Brain pericyte (primary cell): ENCODE measurements around the gene NR2F2.

Source experiments
- DNase-seq: peaks from one replicate; pipeline ENCODE4 v3.0.0-alpha.2; 2012; ENCODE audit warnings: low read depth, low spot score

Gene NR2F2

DNA sequence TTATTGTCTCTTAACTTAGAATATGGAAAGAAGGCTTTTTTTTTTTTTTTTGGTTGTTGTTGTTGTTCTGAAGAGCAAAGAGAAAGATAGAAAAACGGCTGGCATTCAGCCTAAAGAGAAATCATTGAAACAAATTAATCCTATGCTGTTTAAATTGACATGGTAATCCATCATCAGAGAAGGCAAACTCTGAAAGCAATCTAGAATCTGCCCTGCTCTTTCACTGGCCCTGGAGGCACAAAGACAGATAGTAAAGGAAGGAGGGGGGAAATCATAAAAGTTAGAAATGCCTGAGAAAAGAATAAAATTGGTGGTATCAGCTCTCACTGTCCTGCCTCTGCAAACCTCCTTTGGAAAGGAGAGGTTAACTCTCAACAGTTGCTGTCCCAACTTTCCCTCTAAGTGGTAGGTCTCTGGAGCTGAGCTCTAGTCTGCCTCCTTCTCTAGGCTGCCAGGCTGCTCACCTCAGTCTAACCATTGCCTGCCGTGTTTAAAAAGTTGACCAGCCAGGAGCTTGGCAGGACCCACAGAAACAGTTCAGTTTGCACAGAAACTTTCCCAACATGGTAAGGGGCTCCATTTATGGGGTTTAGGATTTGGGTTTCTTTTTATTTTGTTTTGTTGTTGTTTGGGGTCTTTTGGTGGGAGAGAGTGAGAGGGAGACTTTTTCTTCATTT lies 13.4 kb upstream of the NR2F2 start:
- DNase-seq = no peak

DNA sequence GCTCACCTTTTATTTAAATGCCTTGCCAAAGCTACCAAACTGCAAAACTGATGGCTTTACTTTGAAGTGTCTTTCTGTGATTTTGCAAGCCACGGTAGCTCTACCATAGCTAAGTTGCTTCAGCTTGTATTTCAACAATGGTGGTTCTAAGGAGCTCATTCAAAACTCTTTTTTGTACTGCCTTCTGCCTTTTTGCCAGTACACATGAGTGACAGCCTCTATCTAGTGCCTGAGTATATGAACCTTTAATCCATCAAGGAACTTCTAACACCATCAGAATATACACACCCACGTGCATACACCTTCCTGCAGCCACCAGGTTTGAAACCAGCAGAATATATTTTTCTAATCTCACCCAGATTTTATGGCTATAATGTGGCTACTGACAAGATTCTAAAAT lies 10.4 kb upstream of the NR2F2 start:
- no peak for DNase-seq

DNA sequence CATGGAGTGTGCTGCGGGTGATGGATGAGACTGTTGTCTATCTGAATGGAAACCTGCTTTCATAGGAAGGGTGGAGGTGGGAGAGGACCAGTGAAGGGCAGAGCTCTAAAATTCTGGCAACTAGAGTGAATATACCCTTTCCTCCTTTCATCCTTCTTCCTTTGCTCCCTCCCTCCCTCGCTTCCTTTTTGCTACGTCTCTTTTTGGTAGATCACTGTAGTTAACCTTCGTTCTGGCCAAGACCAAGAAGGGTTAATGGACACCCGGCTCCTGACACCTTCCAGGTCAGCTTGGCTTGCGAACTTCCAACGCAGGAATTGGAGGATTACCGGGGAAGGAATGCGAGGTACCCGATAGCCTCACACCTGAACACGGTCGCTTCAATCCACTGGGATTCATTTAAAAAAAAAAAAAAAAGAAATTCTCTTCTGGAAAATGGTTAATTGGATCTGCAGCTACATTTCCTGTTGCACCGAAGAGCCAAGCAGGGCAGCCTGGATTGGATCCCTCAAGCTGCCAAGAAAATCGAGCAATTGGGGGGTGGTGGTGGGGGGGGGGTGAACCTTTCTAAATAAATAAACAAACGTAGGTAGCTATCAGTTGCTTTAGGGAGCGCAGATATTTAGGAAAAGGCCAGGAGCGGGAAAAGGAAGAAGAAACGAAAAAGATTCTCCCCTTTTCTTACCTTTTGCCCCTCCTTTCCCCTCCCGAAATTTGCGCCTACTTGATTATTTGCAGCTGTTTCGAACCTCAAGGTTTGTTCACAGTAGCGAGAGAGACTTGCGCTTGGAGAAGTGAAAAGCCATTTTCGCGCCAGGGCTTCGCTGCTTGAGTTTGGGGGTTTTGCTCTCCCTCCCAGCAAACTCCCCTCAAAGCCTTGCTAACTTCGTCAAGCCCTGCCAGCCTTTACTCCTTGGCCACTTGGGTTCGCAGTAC lies 9.5 kb upstream of the NR2F2 start:
- no peak for DNase-seq

DNA sequence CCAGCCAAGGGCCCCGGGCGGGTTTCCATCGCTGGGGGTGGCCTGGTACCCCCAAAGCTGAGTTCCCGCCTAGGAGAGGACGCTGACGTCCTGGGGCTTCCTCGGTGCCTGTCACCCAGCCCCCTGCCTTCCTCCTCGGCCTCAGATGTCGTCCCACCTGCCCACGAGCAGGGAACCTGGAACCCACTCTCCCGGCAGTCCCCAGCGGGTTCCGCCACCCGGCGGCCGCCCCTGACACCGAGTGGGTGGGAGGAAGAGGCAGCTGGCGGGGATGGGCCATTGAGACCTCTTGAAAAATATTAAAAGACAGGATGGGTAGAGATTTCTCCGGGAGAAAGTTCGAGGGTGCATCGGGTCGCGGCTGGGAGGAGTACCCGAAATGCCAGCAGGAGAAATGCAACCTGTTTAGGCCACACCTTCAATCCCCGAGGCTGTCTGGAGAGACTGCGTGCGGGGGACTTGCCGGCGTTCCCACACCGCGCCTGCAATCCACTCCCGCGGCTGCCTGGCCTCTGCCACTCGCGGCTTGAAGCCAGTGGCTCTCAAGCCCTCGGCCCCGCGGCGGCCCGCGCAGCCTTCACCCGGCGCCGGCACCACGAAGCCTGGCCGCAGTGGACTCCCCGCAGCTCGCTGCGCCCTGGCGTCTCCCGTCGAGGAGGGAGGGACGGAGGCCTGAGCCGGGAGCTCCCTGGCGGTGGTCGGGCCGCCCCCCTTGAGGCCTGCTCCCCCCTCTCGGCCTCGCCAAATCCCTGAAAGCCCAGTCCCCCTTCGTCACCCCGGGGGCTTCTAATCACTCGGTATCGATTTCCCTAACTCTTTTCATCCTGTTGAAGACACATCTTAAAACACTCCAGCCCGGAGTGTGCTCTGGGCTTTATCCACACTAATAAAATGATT lies 8.6 kb upstream of the NR2F2 start:
- no peak for DNase-seq

DNA sequence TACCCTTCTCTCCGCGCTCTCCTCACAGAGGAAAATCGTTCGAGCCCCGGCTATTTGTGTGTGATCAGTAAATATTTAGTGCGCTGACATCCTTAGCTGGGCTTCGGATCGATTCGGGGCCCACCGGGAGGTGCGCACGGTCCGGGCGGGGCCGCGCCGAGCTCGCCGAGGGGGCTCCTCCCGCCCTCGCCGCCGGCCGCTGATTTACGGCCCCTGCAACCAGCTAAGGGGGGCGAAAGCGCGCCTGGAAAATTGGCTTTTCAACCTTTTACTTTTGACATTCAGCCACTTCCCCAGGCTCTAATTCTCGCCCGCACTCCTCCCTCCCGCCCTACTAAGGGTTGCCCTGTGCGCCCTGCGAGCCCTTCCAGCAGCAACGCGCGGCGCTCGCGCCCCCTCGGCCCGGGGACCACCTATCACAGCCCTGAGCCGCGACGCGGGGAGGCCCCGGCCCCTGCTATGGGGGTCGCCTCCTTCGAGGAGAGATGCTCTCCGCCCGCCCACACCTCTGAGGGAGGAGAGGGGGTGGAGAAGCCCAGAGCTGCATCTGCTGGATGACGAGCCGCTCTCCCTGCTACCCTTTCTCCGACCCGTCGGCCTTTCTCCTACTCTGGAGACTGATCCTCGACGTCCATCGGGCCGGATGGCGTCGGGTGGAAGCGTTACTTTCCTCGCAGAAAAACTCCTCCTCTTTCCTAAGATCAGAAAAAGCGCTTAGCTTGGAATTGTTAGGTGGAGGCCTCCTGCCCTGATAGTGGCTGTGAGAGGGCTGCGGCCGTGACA lies 7.8 kb upstream of the NR2F2 start:
- DNase-seq = no peak

DNA sequence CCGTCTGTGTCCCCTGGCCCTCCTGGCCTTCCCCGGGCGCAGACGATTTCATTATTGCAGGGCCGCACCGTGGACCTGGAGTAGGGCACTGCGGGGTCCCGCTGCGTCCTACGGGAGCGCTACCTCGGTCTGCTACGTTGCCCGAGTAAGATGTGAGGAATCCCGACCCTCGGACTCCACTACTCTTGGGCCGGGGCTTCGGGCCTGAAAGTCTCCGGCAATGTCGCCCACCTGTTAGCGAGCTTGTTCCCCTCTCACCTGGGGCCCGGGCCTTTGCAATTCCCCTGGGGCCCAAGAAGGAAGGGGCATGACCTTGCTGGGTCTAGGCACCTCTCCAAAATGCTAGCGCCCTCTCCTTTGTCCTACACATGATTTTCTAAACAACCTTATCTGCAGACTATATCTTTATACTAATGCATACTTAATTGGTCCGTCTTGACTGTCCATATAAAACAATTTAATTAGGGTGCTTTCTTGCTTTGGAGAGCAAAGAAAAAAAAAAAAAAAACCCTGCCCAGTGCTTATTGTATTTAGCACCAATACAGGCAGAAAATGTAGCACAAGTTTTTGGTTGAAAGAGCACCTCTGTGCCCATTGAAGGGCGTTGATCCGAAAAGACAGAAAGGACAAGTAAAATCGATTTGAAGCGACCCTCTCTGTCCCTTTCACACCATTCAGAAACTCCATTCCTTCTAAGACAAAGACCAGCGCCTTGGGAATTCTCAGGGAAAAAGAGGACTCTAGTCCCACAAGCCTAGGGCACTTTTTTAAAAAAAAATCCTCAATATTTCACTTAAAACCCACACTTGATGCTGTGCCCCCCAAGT lies 7.0 kb upstream of the NR2F2 start:
- no peak for DNase-seq

DNA sequence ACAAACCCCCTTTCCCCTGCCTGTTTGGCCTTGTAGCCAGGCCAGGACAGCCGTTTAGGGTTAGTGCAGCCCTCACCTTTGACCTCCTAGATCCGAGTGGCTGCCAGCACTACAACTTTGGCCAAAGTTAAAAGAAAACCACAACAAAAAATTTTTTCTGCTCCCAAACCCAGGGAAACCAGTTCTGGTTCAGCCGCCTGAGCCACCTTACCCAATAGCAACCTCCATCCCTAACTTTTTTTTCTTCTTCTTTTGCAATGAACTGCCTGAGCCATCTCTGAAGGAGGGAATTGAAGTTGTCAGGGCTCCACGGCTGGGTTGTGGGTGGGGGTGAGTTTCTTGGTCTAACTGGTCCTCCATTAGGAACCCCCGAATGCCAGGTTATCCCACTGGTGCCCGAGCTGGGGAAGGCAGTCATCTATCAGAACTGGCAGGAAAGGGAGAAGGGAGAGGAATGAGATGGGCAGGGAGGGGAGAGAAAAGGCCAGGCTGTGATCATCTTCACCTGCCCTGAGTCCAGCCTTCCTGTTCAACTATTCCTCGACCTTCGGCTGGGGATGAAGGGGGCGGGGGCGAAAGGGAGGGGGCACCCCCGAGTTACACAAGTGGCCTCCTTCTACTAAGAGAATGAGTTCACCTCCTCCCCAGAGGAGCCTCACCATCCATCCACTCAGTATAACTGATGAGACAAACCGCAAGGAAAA lies 6.2 kb upstream of the NR2F2 start:
- DNase-seq = no peak

DNA sequence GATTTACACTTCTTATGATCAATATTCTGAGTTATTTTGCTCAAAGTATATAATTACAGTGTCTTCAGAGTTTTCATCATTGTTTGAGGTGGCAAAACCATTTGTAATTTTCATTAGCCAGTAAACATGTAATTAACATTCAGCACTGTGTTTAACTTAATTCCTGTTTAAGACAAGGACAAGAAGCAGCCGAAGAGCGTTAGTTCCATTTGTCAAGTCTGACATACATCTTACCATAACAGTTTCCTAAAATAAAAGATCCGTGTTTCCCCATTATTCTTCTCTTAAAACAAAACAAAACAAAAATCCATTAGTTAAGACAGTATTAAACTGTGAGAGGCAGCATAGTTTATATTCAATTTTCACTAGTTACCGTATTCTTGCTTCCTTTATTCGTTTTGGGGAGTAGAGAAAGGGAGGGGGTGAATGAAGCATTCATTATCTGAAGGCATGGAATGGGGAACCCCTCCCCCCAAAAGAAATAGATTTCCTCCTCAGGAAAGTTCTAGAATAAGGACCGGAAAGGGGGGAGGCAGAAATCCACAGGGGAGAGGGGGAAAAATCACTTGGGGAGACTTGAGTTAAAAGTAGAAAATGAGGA lies 5.5 kb upstream of the NR2F2 start:
- DNase-seq = no peak

DNA sequence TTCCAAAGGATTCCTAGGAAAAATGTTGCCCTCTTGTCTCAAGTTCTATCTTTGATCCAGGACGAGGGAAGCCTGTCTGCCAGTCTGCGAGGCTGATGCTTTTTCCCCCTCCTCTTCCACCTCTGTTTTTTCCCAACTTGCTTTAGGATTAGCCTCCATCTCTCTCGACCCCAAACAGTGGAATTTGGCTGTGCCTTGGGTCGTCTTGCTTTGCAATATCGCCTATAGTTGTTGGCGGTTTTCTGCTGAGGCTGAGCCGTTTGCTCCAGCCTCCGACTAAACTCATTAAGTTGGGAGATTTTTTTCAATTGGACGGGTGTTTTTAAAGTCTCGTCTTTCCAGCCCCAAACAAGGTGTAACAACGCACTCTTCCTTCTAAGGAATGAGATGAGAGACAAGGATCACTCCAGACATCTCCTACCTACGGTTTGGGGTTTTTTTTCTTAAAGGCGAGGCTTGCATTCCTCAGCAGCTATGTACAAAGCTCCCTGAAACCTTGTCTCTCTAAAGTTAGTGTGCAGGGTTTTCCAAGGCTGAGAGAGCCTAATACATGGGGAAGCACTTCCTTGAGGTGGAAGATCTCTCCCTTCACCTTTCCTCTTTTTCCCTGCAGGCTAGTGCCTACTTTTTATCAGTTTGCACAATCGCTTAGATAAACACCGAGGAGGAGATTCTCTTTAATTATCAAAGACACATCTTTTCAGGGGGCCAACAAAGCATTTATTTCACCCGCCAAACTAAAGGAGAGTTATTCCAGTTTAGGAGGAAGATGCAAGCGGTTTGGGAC lies 4.8 kb upstream of the NR2F2 start:
- no peak for DNase-seq

DNA sequence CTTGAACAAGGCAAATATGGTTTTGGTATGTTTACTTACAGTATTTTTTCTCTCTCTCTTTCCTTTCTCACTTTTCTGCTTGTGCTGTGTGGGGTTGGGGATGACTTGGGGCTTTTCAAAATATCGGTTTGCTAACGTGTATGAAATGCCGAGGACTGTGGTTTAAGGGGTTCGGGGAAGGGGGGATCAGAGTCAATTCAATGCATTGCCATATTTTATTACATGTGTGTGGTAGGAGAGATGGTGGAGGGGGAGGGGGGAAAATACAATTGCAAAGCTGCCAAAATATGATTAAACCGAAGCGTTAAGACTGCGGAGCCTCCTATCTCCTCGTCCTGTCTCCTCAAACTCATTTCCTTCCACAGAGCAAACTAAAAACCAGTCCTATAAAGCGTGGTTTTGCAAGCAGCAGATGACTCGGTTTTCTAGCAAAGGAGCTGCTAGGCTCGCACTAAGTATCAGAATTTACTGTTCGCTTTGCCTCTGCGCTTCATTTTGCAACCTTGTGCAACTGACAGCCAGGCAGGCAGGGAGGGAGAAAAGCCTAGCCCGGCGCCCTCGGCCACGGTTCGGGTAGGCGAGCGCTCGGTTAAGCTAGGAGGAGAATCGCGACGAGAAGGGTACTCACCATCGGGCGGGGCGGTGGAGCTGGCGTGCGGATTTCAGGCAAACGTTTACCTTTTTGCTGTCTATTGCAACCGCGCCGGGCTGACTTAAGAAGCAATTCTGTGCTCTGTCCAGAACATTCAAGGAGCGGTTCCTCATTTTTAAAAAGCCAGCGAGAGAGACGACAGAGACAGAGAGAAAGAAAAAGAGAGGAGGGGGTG lies 4.0 kb upstream of the NR2F2 start:
- DNase-seq = no peak

DNA sequence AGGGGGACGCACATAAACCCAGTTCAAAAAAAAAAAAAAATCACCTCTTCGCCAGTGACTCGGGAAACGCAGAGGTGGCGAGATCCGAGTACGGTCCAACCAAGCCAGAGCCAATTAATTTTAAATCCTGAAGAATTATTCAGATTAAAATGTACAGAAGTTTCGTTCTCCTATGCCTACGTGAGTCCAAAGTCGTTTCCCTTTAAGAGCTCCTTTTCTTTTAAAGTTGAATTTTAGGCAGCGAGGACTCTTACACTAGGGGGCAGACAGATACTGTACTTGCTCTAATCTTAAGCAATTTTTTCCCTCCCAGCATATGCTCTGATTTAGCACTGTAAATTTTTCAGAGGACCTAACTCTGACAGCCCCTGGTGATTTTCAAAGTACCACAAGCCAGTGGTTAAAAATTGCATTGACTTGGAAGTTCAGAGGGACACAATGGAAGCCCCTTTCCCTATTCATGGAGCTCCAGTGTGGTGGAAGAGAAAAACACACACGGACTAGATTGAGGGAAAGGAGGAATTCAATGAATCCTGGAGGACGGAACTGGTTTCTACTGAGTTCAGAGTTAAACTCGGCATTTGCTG lies 3.3 kb upstream of the NR2F2 start:
- no peak for DNase-seq

DNA sequence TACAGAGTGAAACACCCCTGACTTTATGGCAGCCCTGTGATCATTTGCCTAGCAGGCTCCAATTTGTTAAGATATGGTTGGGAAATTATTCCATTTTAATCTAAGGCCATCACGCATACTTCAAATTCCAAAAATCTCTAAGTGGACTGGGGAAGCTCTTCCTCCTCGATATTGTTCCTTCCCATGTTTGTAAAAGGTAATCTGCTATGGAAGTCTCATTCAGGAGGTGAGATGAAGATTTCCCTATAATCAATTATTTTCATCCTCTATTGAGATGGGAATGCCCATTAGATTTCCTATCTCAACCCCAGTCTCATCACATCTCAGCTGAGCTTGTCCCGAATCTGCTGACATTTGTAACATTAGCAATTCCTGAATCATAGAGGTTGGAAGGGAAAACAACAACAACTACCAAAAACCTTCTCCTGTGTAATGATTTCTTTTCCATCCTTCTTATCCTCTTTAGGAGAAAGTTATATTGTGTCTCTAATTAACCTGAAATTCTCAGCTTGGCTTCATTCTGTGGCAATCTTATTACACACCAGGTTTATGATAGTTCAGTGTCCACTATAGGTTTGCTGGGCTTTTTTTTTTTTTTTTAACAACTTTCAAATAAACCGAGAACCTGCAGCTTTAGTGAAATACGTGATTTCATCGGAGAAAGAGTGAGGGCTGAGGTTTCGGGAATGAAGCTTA lies 2.2 kb upstream of the NR2F2 start:
- DNase-seq = no peak

DNA sequence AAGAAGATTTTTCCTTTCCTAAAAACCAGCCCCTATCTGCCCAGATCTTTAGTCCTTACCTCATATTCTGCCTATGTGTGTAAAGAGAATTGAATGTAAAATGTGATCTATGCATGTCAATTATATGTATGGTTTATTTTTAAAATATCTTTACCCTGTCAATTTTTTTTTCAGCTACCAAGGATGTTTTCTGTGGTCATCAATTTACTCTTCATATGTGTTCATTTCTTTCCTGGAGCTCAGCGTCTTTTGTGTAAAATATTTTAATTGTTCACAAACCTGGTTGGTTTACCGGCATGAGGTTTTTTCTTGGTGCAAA lies 1.7 kb upstream of the NR2F2 start:
- no peak for DNase-seq

DNA sequence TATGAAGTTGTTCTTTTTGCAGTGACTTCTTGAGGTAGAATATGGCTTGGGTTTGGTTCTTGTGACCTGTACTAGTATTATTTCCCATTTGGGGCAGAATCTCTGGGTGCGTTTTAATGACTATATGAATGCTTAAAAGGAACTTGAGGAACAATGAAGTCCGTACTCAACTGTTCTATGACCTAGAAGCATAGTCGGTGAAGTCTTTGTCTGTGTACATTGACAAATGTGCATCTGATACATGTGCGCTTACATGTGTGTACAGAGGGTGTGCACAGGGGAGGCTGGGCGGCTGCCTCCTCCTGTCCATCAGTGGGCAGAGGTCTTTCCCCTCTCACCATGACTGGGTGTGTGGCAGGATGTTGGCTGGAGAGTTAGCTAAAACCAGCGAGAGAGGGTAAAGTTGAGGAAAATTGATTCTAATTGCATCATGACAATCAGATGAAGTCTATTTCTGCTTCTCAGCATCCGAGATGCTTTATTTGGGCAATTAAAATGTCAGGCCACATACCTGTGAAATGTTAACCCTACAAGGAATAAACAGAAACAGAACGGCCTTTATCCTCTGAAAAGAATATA lies 1.0 kb upstream of the NR2F2 start:
- DNase-seq = no peak

DNA sequence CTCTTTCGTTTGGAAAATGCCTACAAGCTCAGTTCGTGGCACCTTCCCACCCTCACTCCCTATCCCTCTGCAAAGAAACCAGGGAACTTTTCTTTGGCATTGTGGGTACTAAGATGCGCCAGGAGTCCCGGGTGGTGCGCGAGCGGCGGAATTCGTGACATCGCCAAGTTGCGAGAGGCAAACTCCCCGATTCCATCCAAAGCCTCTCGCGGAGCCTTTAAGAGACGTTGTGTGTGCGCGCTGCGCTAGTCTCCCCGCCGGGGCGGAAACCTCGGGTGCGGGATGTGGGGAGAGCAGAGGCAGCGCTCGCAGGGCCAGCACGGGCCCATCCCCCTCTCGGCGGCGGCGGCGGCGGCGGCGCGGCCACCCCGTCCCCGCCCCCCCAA lies 443 bp upstream of the NR2F2 start:
- no peak for DNase-seq

DNA sequence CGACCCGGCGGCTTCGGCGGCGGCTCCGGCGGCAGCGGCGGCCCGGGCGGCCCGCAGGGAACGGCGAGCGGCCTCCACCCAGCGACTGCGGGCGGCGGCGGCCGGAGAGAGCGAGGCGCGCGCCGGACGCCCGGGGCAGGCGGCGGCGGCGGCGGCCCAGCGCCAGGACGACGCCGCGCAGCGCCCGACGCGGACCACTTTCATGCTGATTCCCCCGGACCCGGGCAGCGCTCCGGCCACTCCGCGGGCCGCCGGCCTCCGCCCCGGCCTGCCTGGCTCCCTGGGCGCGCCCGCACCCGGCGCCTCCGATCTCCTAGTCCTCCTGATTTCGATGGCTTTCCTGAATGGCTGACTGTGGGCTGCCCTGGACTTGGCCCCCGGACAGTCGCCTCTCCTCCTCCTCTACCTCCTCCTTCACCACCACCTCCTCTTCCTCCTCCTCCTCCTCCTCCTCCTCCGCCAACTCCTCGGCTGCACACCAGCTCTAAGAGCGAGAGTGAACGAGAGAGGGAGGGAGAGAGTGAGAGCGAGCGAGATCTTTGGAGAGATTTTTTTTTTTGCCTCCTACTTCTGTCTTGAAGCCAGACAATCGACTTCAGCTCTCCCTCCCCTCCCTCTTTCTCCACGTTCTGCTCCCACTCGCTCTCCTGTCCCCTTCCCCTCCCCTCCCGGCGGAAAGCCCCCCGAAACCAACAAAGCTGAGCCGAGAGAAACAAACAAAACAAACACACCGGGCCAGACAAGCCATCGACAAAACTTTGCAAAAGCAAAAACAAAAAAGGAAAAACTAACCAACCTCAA lies 844 bp downstream of the NR2F2 start:
- DNase-seq = no peak
